DOHH2 (cell line): ENCODE results near the gene EHHADH.

Experiments used
- CTCF ChIP-seq: fragments of 200-600 bp; sonication (generic); IDR thresholded peaks from one replicate; pipeline ENCODE4 v1.5.1; 2014; ENCODE audit warnings: antibody characterized with exemption, mild to moderate bottlenecking, low read depth, low read length; ENCODE audit not compliant: poor library complexity, severe bottlenecking
- EZH2phosphoT487 ChIP-seq: fragments of 200-600 bp; sonication (generic); IDR thresholded peaks from 2 replicates; pipeline ENCODE4 v1.6.1; 2017; ENCODE audit warnings: borderline replicate concordance, mild to moderate bottlenecking, antibody characterized with exemption, low read length, moderate library complexity, mixed read lengths

GRCh38 chr3:185162634-185163033 is 91.2 kb downstream of the EHHADH start:
- TF ChIP-seq CTCF (no peak), EZH2phosphoT487 (no peak)
